NCI-H1092 treated with DMSO at 0.1 percent for 48 hours (cell line): Measurements from ENCODE around the gene RYR1.
"Not testable (repeated sequence)": the region's sequence is repeated elsewhere in the genome, so short reads cannot be mapped to it uniquely, and the experiment has no call there.

Experiments
- DNase-seq: peaks from one replicate; lab custom pipeline; 2025; lab: John Stamatoyannopoulos, UW

RYR1 gene

GRCh38 chr19:38561658-38562057 is 128.2 kb downstream of the RYR1 start:
- DNase-seq = no peak

- no peak for DNase-seq
These were observed 128.6 kb downstream of the RYR1 start for GRCh38 chr19:38562096-38562495.

GRCh38 chr19:38563475-38563874 is 130.0 kb downstream of the RYR1 start:
- no peak for DNase-seq

GRCh38 chr19:38564981-38565690 is 131.6 kb downstream of the RYR1 start:
- DNase-seq = no peak

GRCh38 chr19:38565691-38566105 is 132.2 kb downstream of the RYR1 start:
- DNase-seq = no peak

- DNase-seq = no peak
These were observed 136.0 kb downstream of the RYR1 start for GRCh38 chr19:38569368-38569983.

- no peak for DNase-seq
These were observed 138.2 kb downstream of the RYR1 start for GRCh38 chr19:38571682-38572081.

- DNase-seq = no peak
These were observed 144.3 kb downstream of the RYR1 start for GRCh38 chr19:38577826-38578225.

GRCh38 chr19:38579304-38579703 is 145.8 kb downstream of the RYR1 start:
- DNase-seq = not testable (repeated sequence)

GRCh38 chr19:38580080-38580479 is 146.6 kb downstream of the RYR1 start:
- DNase-seq = no peak

- DNase-seq = no peak
These were observed 149.9 kb downstream of the RYR1 start for GRCh38 chr19:38583219-38583984.

- DNase-seq = no peak
These were observed 150.5 kb downstream of the RYR1 start for GRCh38 chr19:38583985-38584305.

- DNase-seq = no peak
These were observed 154.1 kb downstream of the RYR1 start for GRCh38 chr19:38587562-38587961.

- DNase-seq = no peak
These were observed 154.6 kb downstream of the RYR1 start for GRCh38 chr19:38588041-38588440.

- no peak for DNase-seq
These were observed 159.4 kb downstream of the RYR1 start for GRCh38 chr19:38592940-38593339.

- no peak for DNase-seq
These were observed 162.8 kb downstream of the RYR1 start for GRCh38 chr19:38596057-38596981.

- DNase-seq = no peak
These were observed 163.6 kb downstream of the RYR1 start for GRCh38 chr19:38597075-38597474.

GRCh38 chr19:38599722-38600121 is 166.2 kb downstream of the RYR1 start:
- DNase-seq = no peak

GRCh38 chr19:38602856-38603255 is 169.4 kb downstream of the RYR1 start:
- DNase-seq = not testable (repeated sequence)

GRCh38 chr19:38606131-38606530 is 172.6 kb downstream of the RYR1 start:
- no peak for DNase-seq

- DNase-seq = no peak
These were observed 180.8 kb downstream of the RYR1 start for GRCh38 chr19:38614289-38614688.

GRCh38 chr19:38615007-38615581 is 181.6 kb downstream of the RYR1 start:
- no peak for DNase-seq
